LNCaP clone FGC (cell line): Measurements from ENCODE around the gene CDK14.

Experiments
- DNase-seq: peaks from one replicate; pipeline ENCODE4 v3.0.0-alpha.2; 2011; ENCODE audit warnings: low read depth
- H3K4me3 ChIP-seq: 2 replicates; pipeline ENCODE4 v1.5.1; 2011; ENCODE audit warnings: mild to moderate bottlenecking, low read depth, low read length, control low read depth
- TF ChIP-seq, protein P1 (sequence below): IDR thresholded peaks from 2 replicates; pipeline ENCODE4 v1.5.1; 2012; ENCODE audit warnings: mild to moderate bottlenecking; ENCODE audit not compliant: control insufficient read depth, insufficient read depth; ENCODE audit errors: extremely low read depth

The CDK14 gene

DNA sequence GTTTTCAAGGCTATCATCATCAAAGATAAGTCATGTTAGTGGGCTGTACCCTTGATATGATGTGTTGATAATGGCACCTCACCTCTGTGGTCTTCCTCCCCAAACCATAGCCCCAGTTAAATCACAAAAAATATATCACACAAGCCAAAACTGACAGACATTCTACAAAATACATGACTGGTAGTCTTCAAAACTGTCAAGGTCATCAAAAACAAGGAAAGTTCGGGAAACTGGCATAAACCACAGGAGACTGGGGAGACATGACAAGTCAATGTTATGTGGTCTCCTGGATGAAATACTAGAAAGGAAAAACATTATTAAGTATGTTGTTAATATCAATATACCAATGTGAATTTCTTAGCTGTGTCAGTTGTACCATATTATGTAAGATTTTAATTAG is 388.6 kb downstream of the CDK14 start:
- no peak for DNase-seq
- TF ChIP-seq, protein P1, sequence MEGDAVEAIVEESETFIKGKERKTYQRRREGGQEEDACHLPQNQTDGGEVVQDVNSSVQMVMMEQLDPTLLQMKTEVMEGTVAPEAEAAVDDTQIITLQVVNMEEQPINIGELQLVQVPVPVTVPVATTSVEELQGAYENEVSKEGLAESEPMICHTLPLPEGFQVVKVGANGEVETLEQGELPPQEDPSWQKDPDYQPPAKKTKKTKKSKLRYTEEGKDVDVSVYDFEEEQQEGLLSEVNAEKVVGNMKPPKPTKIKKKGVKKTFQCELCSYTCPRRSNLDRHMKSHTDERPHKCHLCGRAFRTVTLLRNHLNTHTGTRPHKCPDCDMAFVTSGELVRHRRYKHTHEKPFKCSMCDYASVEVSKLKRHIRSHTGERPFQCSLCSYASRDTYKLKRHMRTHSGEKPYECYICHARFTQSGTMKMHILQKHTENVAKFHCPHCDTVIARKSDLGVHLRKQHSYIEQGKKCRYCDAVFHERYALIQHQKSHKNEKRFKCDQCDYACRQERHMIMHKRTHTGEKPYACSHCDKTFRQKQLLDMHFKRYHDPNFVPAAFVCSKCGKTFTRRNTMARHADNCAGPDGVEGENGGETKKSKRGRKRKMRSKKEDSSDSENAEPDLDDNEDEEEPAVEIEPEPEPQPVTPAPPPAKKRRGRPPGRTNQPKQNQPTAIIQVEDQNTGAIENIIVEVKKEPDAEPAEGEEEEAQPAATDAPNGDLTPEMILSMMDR, result no peak
- no peak overlapping the region for H3K4me3 ChIP-seq

DNA sequence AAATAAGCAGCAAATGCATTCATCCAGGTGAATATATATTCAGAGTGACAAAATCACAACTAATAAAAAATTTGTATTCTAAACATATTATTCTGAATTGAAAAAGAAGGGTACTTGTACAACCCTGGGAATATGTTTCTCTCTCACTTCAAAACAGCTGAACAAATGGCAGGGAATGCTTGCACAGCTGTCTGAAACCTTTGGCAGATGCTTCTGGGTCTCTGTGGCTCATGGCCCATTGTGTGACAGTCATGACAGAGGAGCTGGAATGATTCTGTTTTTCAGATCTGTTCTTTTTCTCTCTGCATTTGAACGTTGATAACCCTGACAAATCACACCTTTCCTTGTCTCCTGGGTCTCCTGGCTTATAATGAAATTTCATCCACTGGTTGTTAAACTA is 392.4 kb downstream of the CDK14 start:
- TF ChIP-seq, protein P1, result no peak
- DNase-seq, result peak; percentile 8
- no peak overlapping the region for H3K4me3 ChIP-seq

DNA sequence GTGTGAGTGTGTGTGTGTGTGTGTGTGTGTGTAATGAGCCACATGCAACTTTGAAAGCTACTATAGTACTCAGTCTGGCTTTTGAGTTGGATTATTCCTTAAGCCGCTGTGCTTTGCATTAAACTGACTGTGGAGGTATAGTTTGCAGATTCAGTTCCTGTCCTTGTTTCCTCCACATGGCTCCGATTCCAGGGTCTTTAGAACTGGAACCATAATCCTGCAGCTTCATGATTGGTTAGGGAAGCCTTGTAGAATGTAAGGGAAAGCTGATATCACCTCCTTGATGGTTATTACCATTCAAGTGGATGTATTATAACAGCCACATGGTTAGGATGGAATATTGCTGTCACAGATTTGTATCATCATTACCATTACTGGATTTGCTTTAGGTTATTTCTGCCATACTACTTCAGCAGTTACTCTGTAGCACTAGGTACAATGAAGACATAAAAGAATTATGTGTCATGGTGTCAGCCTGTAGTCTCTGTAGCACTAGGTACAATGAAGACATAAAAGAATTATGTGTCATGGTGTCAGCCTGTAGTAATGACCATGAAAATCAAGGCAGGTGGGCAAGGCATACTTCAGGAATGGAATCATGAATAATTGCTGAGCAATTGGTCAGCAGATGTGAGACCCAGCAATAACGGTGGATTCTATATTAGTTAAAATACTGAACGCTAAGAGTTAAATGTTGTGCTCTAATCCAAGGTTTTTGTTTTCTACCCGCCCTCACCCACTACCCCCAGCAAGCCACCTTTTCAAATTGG is 393.1 kb downstream of the CDK14 start:
- H3K4me3 ChIP-seq, result no peak overlapping the region
- no peak for DNase-seq
- TF ChIP-seq, protein P1, result no peak

DNA sequence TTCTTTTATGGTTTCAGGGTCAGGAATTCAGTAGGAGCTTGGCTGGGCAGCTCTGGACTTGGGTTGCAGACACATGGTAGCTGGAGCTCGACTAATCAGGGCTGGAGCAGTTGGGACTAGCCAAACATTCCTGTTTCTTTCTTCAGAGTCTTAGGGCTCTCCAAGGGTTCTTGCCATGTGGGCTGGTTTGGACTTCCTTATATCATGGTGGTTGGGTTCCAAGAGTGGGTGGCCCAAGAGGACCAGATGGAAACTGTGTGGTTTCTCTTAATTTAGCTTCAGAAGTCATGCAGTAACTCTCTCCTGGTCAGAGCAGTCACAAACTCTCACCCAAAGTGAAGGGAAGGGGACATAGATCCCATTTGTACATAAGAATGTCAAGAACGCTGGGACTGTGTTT is 398.0 kb downstream of the CDK14 start:
- H3K4me3 ChIP-seq, result no peak overlapping the region
- TF ChIP-seq, protein P1, result no peak
- DNase-seq, result no peak

DNA sequence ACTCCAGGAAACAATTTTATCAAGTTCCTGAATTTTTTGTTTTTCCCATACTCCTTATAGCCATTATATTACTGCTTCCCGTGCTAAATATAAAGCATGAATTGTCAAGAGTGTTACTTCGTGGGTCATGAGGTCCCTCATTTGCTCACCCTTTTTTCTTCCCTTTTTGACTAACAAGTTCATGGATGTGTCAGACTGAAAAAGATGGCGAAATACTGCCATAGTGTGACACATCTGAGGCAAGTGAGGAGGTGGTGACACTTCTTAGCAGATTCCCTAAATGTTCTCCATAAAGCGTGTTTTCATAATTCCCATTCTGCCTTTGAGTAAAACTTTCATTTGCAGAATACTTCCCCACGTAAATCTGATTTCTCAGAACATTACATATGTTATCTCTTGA is 398.5 kb downstream of the CDK14 start:
- TF ChIP-seq, protein P1, result no peak
- DNase-seq, result no peak
- no peak overlapping the region for H3K4me3 ChIP-seq

DNA sequence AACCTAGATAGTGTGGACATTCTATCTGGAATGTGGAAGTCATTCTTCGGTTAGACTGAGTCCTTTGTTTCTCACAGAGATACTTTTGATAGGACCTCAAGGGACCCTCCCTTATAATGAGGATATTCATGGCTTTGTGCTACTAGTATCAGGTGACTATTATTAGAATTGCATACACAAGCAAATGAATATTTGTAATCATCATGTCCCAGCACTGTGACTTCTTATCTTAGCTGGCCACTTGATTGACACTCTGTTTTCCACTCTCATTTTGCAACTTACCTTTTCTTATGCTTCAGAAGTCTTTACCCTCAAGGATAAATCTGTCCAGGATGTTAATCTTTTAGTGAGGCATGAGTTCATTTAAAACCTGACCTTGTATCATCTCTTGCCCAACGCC is 399.9 kb downstream of the CDK14 start:
- H3K4me3 ChIP-seq, result no peak overlapping the region
- no peak for DNase-seq
- TF ChIP-seq, protein P1, result no peak
